Measurements from ENCODE around the gene SLC4A8.

The SLC4A8 gene

DNA sequence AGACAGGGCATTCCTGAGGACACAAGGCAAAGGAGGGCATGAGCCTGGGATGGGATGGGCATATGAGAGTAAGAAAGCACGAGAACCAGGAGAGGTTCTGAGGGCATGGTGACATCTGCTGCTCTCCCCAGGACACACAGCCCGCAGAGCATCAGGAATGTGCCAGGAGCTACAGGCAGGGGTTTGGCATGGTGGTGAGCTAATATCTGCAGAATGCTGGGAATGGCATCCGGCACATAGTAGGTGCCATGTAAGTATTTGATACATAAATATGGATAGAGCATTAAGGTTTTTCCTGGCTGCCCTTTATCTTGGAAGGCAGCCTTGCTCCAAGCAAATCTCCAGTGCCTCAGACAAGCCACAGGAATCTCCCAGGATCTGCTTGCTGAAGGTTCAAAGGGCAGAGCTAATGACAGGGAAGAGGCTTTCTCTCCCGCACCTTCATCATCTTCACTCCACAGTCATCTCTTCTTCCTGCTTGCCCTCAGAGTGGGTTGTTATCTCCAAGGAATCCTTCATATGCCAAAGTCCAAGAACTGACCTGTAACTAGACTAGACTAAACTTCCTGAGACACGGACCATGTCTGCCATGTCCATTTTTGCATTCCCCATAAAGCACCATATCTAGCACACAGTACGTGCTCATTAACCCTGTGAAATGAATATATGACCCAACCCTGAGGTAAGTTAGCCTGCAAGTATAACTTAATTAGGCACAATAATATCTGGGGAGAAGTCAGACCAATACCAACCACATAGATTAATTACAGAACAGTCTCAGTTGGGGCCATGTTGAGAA is 104.4 kb downstream of the SLC4A8 start:
- no peak for DNase-seq

DNA sequence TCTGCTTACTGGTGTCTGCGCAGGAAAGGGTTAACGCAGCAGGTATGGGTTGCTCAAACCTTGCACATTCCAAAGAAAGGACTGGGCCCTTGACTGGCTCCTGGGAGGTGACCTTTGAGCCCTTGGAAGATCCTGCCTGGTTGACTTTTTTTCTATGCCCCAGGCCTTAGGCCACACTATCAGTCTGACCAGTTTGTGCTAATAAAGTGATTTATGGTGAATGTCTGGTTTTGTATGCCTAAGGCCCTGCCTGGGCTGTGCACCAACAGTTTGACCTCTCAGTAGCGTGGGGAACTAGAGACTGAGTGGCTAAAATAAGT is 105.0 kb downstream of the SLC4A8 start:
- DNase-seq, result no peak

DNA sequence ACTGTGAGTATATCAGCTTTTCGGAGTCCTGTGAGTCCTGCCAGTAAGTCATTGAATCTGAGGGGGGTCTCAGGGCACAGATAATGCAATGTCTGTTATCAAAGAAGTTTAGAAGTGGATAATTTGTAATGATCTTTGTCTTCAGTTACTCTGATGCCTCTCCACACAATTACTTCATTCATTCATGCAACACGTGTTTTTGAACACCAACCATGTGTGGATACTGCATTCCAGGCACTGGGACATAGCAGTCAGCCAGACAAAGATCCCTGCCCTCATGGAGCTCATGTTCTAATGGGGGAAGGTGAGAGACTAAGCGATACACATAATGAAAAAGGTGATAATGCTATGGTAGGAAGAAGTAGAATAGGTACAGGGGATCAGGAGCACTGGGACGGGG is 105.6 kb downstream of the SLC4A8 start:
- no peak for DNase-seq

DNA sequence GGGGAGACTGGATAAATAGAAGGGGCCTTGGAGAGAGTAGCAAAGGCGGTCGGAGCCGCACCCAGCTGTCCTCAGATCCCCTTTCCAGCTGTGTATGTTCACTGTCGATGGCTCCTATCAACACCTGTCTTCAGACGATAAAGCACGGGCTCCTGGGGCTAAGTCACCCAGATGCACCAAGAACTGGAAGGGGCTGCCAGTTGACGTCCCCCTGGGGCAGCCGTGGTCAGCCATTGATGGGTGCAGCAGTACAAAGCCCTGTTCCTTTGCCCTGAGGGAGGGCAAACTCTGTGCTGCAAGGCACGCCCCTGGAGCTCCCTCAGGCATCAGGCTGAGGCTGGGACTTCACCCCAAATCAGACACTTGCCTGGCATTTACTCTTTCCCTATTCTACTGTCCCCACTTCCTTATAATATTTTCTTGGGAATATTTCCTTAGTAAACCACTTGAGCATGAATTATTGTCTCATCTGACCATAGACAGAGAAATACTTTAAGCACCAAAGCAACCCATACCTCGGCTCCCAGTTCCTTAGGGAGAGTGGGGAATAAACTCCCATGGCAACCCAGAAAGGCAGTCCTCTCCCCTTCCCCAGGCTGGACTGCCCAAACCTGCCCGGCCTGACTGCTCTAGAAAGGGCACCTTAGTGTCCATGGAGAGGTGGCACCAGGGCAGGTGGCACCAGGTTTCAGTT is 106.8 kb downstream of the SLC4A8 start:
- no peak for DNase-seq

DNA sequence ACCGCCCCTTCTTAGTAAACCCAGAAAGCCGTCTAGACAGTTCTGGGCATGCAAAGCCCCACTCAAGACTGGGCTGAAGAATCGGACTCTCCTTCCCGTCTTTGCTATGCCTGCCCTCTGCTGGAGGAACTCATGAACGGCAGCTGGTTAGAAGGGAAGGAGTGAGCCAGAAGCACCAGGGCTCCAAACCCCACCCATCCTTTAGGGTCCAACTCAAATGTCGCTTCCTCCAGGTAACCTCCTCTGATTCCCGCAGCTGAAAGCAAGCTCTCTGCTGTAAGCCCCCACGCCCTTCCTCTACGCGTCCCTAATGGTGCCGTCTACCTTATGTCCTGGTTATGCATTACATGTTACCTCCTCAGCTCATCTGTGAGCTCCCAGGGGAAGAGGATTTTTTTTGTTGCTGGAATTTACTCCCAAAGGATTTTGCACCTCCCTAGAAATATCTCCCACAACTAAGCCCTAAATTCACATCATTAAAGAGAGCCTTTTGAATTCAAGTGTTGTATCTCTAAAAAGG is 107.4 kb downstream of the SLC4A8 start:
- peak; percentile 60 to 68 for DNase-seq

DNA sequence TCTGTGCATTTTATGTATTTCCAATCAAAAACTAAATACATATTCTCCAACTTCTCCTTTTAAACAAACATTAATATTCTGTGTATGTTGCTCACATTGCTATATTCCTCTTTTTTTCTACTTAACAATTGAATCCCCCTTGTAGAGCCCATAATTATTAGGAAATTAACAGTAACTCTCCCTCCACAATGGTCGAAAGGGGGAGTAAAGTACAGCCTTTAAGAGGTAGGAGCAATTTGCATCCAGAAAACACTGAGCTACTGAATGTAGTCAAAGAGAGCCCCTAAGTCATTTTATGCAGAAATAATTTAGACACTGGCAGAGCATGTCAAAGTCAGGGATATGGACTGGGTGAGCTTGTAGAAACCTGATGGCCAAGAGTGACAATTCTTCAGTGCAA is 109.2 kb downstream of the SLC4A8 start:
- no peak for DNase-seq

DNA sequence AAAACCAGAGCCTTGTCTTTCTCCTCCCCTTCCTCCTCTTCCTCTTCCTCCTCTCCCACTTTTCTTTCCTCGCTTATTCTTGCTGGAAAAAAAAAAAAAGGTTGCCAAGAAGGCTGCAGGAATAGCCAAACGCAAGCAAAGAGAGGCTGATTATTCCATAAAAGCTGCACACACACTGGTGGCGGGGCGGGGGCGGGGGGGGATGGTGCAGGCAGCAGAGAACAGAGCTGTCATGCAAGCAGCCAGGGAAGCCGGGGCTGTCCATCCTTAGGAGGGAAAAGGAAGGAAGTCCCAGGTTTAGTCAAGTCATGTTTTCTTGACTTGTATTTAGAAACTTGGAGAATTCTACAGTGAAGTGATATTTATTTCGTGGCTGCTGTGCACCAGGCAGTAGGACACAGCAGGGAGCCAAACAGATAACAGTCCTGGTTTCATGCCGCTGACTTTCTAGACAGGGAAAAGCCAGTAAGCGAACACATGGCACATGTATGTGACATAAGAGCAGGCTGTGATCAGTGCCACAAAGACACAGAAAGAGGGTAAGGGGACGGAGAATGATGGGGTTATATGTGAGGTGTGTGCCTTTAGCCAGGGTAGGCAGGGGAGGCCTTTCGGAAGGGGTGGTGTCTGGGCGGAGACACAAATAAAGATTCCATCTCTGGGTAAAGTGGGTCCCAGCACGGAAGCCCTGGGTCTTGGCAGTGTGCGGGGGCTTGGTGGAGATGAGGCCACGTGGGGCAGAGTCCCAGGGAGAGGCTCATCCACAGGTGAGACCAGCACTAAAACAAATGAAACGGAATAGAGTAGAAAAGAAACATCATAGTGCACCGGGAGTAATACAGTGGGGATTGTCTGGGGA is 109.8 kb downstream of the SLC4A8 start:
- DNase-seq, result no peak

DNA sequence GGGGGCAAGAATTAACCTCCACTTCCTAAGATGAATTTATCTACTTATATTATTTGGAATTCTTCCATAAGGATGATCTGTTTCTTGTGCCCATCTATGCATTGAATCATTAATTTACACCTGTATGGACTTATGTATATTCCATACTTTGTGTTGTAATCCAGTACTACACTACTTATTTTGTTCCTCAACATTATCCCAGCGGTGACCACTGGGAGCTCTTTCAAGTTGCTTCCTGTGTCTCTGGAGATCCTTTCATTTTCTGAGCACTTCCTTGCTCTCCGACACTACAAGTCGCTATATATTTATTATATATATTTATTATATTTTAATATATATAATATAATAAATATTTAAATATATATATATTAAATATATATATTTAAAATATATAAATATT is 111.5 kb downstream of the SLC4A8 start:
- DNase-seq, result peak in 1 of 2 experiments; percentile 23

DNA sequence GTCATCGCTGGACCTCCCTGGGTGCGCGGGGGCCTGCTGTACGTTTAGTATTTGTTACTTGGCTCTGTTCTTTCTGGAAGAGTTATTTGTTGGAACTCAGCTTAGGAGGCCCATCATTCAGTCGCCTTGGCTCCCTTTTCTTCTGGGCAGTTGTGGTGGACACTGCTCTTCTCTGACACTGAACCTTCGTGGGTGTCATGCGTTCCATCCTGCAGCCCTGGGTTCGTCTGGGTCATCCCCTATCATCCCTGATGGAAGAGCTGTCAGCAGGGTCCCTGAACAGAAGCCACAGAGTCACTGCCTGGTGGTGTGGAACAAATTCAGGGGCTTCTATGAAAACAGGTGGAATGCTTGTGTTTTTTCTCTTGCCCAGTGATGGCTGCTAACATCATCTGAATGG is 113.5 kb downstream of the SLC4A8 start:
- DNase-seq, result no peak

DNA sequence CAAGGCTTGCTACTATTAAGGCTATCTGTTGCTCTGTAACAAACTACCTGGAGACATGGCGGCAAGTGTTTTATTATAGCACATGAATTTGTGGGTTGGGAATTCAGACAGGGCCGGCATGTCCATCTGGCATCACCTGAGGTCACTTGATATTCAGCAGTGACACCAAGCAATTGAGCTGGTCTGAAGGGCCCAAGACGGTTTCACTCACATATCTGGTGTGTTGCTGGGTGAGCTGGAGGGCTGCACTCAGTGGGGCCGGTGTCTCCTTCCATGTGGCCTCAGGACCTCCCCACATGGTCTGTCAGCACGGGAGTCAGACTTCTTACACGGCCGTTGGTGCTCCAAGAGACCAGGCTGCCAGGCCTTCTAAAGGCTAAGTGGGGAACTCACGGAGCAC is 114.0 kb downstream of the SLC4A8 start:
- DNase-seq, result no peak

DNA sequence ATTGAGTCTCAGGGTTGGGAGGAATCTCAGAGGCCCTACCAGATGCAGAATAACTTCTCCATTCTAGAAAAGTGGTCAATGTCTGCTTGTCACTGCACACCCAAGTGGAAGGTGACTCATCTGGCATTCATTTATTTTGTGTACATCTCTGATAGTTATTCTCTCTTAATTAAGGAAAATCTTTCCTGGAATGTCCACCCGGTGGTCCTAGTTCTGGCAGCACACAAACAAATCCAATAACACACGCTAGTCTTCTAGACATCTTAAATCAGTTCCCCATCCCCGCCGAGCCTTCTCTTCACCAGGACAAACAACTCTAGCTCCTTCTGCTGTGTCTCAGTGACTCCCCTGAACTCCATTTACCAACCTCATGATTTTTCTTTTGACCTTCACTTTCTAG is 116.4 kb downstream of the SLC4A8 start:
- DNase-seq, result no peak

DNA sequence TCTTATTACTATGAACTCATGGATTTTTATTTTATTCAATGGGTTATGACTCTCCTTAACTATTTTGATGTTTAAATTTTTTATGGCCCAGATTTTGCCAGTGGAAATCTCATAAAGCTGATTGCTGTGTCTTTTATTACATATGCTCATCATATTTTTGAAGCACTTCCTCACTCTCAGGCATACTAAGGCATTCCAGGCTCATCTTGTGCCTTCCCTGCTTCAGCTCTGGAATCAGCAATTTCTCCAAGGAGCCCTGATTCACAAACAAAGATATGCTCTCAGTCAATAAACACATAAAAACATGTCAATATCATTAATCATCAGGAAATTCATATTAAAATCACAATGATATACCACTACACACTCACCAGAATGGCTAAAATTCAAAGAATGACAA is 121.5 kb downstream of the SLC4A8 start:
- no peak for DNase-seq

DNA sequence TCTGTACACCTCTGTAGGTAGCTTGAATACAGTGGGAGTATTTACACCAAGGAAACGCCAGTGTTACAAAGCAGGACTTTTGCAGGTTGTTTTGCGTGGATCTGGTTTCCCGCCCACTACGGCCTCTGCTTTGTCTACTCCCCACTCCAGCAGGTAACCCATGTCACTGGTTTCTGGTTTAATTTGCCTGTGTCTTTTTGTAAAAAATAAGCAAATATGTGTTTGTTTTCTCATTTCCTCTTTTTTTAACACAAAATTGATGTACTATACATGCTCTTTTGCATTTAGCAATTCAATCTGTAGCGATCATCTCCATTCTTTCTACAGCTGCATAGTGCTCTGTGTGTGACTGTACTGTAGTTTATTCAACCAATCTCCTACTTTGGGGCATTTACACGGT is 123.0 kb downstream of the SLC4A8 start:
- no peak for DNase-seq

DNA sequence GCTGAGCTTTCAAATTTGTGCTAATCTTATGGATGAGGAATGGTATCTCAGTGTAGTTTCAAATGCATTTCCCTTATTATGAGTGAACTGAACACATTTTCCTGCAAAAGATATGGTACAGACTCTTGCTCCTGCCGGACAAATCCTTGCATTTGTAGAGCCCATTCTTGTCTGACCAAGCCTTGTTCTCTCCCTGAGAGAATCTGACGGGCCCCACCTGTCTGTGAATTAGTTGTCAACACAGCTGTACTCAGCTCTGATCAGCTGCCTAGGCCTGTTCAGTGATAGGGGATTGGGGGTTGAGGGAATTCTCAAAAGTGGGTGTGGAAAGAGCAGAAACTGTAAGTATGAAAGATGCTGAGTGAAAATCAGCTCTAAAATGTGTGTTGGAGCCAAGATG is 123.6 kb downstream of the SLC4A8 start:
- DNase-seq, result no peak

DNA sequence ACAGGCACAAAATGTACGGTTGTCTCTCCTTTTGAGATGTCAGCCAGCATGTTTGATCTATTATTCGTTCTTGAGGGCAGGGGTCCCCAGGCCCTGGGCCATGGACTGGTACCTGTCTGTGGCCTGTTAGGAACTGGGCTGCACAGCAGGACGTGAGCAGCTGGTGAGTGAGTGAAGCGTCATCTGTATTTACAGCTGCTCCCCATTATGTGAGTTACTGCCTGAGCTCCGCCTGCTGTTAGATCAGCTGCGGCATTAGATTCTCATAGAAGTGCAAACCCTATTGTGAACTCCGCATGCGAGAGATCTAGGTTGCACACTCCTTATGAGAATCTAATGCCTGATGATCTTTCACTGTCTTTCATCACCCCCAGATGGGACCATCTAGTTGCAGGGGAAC is 125.0 kb downstream of the SLC4A8 start:
- no peak for DNase-seq

Data from AML-193 (cell line).